Endometrium (tissue), 2 donors: Measurements from ENCODE around the gene CTIF.

ENCODE experiments used
- FAIRE-seq: peaks from 2 replicates; lab custom pipeline; 2012; peaks lifted over from hg19 to GRCh38; lab: Jason Lieb, UNC
- donor health status: control.
- donor health status: control.

The CTIF gene

GRCh38 chr18:48791636-48792105 lies 252.8 kb downstream of the CTIF start:
- no peak for FAIRE-seq

- FAIRE-seq: no peak
Observed at GRCh38 chr18:48792141-48792540, 253.3 kb downstream of the CTIF start.

- FAIRE-seq: no peak
Observed at GRCh38 chr18:48792611-48793380, 254.0 kb downstream of the CTIF start.

- FAIRE-seq: no peak
Observed at GRCh38 chr18:48794251-48794970, 255.6 kb downstream of the CTIF start.

GRCh38 chr18:48795696-48796095 lies 256.9 kb downstream of the CTIF start:
- FAIRE-seq: no peak

- no peak for FAIRE-seq
Observed at GRCh38 chr18:48796491-48797205, 257.8 kb downstream of the CTIF start.

- no peak for FAIRE-seq
Observed at GRCh38 chr18:48797841-48798255, 259.0 kb downstream of the CTIF start.

- no peak for FAIRE-seq
Observed at GRCh38 chr18:48798334-48799245, 259.8 kb downstream of the CTIF start.

GRCh38 chr18:48799724-48800315 lies 261.0 kb downstream of the CTIF start:
- no peak for FAIRE-seq

GRCh38 chr18:48800466-48800865 lies 261.6 kb downstream of the CTIF start:
- no peak for FAIRE-seq

- no peak for FAIRE-seq
Observed at GRCh38 chr18:48800876-48801727, 262.3 kb downstream of the CTIF start.

- no peak for FAIRE-seq
Observed at GRCh38 chr18:48801728-48802542, 263.1 kb downstream of the CTIF start.

GRCh38 chr18:48802543-48803290 lies 263.9 kb downstream of the CTIF start:
- FAIRE-seq: no peak

GRCh38 chr18:48803518-48803917 lies 264.7 kb downstream of the CTIF start:
- no peak for FAIRE-seq

- FAIRE-seq: no peak
Observed at GRCh38 chr18:48803951-48804855, 265.4 kb downstream of the CTIF start.

- FAIRE-seq: no peak
Observed at GRCh38 chr18:48804856-48805610, 266.2 kb downstream of the CTIF start.
